ENCODE results near the gene LOXHD1.

The LOXHD1 gene

DNA sequence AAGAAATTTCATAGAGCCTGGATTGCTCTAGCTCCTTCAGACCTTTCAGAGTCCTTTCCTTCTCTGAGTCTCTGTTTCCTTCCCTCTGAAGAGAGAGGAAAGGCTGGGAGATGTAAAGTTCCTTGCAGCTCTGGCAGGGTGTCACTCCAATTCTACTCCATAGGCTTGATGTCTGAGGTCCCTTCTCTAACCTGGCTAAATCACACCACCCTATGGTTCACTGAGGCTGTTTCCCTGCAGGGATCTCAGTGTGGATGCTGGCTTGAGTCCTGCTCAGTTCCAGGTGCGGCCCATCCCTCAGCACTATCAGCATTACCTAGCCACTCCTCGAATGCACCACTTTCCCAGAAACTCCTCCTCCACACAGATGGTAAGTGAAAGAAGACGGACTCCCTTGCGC is 209.7 kb downstream of the LOXHD1 start:
- H2AFZ ChIP-seq (ENCODE audit: low read length), result no peak overlapping the region
- no peaks in the 10 kb centered on the region for H3K4me1 ChIP-seq (ENCODE audit: insufficient read depth, low read length, severe bottlenecking)
- H3K36me3 ChIP-seq (ENCODE audit: insufficient read depth, low read length), result no peaks in the 10 kb centered on the region
- H3F3A ChIP-seq (ENCODE audit: insufficient read depth, low read length), result no peaks in the 10 kb centered on the region
- no peak overlapping the region for H3K4me3 ChIP-seq (ENCODE audit: low read depth, low read length, poor library complexity, severe bottlenecking)
- no peak overlapping the region for H3K9ac ChIP-seq (ENCODE audit: low read length)
- H3K27ac ChIP-seq (ENCODE audit: low read depth, low read length, poor library complexity, severe bottlenecking), result no peak overlapping the region
- H3K9me3 ChIP-seq (ENCODE audit: low read length), result no peaks in the 10 kb centered on the region
- H3K9me2 ChIP-seq (ENCODE audit: low read depth, low read length), result no peaks in the 10 kb centered on the region
- H3K4me2 ChIP-seq (ENCODE audit: low read length), result no peak overlapping the region
- no peak for TF ChIP-seq EZH2 (IDR thresholded peaks at IDR 0.05; ENCODE audit: borderline replicate concordance, low read length)
- TF ChIP-seq, protein P1, sequence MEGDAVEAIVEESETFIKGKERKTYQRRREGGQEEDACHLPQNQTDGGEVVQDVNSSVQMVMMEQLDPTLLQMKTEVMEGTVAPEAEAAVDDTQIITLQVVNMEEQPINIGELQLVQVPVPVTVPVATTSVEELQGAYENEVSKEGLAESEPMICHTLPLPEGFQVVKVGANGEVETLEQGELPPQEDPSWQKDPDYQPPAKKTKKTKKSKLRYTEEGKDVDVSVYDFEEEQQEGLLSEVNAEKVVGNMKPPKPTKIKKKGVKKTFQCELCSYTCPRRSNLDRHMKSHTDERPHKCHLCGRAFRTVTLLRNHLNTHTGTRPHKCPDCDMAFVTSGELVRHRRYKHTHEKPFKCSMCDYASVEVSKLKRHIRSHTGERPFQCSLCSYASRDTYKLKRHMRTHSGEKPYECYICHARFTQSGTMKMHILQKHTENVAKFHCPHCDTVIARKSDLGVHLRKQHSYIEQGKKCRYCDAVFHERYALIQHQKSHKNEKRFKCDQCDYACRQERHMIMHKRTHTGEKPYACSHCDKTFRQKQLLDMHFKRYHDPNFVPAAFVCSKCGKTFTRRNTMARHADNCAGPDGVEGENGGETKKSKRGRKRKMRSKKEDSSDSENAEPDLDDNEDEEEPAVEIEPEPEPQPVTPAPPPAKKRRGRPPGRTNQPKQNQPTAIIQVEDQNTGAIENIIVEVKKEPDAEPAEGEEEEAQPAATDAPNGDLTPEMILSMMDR (IDR thresholded peaks at IDR 0.05; ENCODE audit: low read length), result no peak
- no peaks in the 10 kb centered on the region for H4K20me1 ChIP-seq (ENCODE audit: insufficient read depth, low read length)
- H3K79me2 ChIP-seq (ENCODE audit: insufficient read depth, low read length), result no peaks in the 10 kb centered on the region
- H3K27me3 ChIP-seq (ENCODE audit: insufficient read depth, low read length), result no peaks in the 10 kb centered on the region

DNA sequence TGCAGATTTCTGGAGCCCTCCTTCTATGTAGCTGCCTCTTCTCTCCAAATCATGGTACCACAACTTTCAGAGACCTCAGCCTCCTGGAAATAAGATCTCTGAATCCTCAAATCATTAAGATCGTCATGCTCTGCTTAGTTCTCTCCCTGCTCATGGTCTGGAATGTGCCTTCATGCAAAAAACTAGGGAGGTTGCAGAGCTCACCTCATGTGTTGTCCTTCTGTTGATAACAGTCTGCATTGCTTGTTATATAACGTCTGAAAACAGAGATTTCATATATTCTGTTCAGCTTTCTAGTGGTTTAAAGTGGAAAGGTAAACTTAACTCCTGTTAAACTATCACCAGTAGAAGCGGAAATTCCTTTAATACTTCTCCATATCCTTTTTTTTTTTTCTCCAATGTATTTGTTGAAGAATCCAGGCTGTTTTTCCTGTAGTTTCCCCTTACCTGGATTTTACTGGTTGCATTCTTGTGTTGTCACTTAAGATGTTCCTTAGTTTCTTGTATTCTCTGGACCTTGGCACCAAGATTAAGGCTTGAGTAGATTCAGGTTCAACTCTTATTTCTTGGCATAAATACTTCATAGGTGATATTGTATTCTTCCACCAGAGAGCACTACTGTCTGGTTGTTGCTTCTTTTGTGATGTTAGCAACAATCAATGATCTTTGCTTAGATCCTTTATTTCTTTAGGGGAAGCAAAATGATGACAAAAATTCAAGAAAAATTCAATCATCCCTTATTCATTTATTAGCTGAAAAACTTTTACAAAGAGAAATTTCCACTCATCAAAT is 211.3 kb downstream of the LOXHD1 start:
- no peaks in the 10 kb centered on the region for H3K9me3 ChIP-seq (ENCODE audit: low read length)
- H3K36me3 ChIP-seq (ENCODE audit: insufficient read depth, low read length), result no peaks in the 10 kb centered on the region
- no peak overlapping the region for H2AFZ ChIP-seq (ENCODE audit: low read length)
- H3K9ac ChIP-seq (ENCODE audit: low read length), result no peak overlapping the region
- no peaks in the 10 kb centered on the region for H3F3A ChIP-seq (ENCODE audit: insufficient read depth, low read length)
- no peaks in the 10 kb centered on the region for H3K4me1 ChIP-seq (ENCODE audit: insufficient read depth, low read length, severe bottlenecking)
- H3K79me2 ChIP-seq (ENCODE audit: insufficient read depth, low read length), result no peaks in the 10 kb centered on the region
- H3K27ac ChIP-seq (ENCODE audit: low read depth, low read length, poor library complexity, severe bottlenecking), result no peak overlapping the region
- no peaks in the 10 kb centered on the region for H3K27me3 ChIP-seq (ENCODE audit: insufficient read depth, low read length)
- H3K9me2 ChIP-seq (ENCODE audit: low read depth, low read length), result no peaks in the 10 kb centered on the region
- TF ChIP-seq EZH2 (IDR thresholded peaks at IDR 0.05; ENCODE audit: borderline replicate concordance, low read length), result no peak
- TF ChIP-seq, protein P1 (IDR thresholded peaks at IDR 0.05; ENCODE audit: low read length), result no peak
- no peak overlapping the region for H3K4me3 ChIP-seq (ENCODE audit: low read depth, low read length, poor library complexity, severe bottlenecking)
- H4K20me1 ChIP-seq (ENCODE audit: insufficient read depth, low read length), result no peaks in the 10 kb centered on the region
- H3K4me2 ChIP-seq (ENCODE audit: low read length), result no peak overlapping the region

DNA sequence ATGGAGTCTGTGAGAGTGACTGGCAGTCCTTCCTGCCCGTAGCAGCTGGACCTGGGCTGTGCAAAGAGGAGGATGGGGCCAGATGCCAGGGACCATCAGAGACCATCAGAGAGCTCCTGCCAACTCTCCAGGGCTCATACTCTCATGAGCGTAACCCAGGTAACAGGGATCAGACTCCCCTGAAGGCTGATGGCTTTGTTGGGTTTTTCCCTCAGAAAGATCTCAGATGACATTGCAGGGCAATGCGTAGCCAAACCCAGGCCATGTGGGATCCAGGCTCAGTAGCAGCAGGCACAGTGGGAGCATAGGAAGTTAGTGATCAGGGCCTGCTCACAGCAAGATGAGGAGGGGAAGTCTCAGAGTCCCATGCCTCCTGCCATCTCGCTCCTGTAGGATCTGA is 218.0 kb downstream of the LOXHD1 start:
- H3K9me2 ChIP-seq (ENCODE audit: low read depth, low read length), result no peaks in the 10 kb centered on the region
- no peaks in the 10 kb centered on the region for H3K4me1 ChIP-seq (ENCODE audit: insufficient read depth, low read length, severe bottlenecking)
- no peak overlapping the region for H3K4me2 ChIP-seq (ENCODE audit: low read length)
- H2AFZ ChIP-seq (ENCODE audit: low read length), result no peak overlapping the region
- H3F3A ChIP-seq (ENCODE audit: insufficient read depth, low read length), result no peaks in the 10 kb centered on the region
- no peak overlapping the region for H3K9ac ChIP-seq (ENCODE audit: low read length)
- H3K27me3 ChIP-seq (ENCODE audit: insufficient read depth, low read length), result 0 out of 2 replicates have a peak, but pooled peaks cover 7% of the 10 kb centered on the region
- H3K27ac ChIP-seq (ENCODE audit: low read depth, low read length, poor library complexity, severe bottlenecking), result no peak overlapping the region
- H4K20me1 ChIP-seq (ENCODE audit: insufficient read depth, low read length), result no peaks in the 10 kb centered on the region
- TF ChIP-seq EZH2 (IDR thresholded peaks at IDR 0.05; ENCODE audit: borderline replicate concordance, low read length), result no peak
- H3K36me3 ChIP-seq (ENCODE audit: insufficient read depth, low read length), result no peaks in the 10 kb centered on the region
- no peak overlapping the region for H3K4me3 ChIP-seq (ENCODE audit: low read depth, low read length, poor library complexity, severe bottlenecking)
- H3K9me3 ChIP-seq (ENCODE audit: low read length), result no peaks in the 10 kb centered on the region
- H3K79me2 ChIP-seq (ENCODE audit: insufficient read depth, low read length), result no peaks in the 10 kb centered on the region

DNA sequence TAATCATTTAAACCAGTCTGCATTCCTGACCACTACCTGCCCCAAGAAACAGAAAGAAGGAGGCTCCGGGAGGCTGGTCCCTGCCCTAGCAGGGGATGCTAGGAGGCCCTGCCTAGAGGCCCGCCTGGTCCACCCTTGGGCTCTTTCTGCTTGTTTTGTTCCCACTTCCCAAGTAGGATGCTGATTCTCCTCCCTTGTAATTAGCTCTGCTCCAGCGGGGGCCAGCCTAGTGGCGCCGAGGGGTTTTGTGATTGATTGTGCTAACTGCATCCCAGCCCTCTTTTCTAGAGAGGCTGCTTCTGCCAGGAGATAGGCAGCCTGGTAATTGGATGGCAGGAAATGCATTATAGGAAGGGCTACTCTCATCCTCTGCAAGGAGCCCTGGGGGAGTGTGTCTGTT is 220.0 kb downstream of the LOXHD1 start:
- Histone ChIP-seq H3K27me3 (ENCODE audit: insufficient read depth, low read length) (0 out of 2 replicates have a peak, but pooled peaks cover 7% of the 10 kb centered on the region), H3K9ac (ENCODE audit: low read length) (no peak overlapping the region), H3K79me2 (ENCODE audit: insufficient read depth, low read length) (no peaks in the 10 kb centered on the region), H3K9me3 (ENCODE audit: low read length) (no peaks in the 10 kb centered on the region), H3F3A (ENCODE audit: insufficient read depth, low read length) (no peaks in the 10 kb centered on the region), H4K20me1 (ENCODE audit: insufficient read depth, low read length) (no peaks in the 10 kb centered on the region), H3K4me3 (ENCODE audit: low read depth, low read length, poor library complexity, severe bottlenecking) (no peak overlapping the region), H3K4me1 (ENCODE audit: insufficient read depth, low read length, severe bottlenecking) (no peaks in the 10 kb centered on the region), H2AFZ (ENCODE audit: low read length) (no peak overlapping the region), H3K27ac (ENCODE audit: low read depth, low read length, poor library complexity, severe bottlenecking) (no peak overlapping the region), H3K4me2 (ENCODE audit: low read length) (no peak overlapping the region), H3K9me2 (ENCODE audit: low read depth, low read length) (no peaks in the 10 kb centered on the region), H3K36me3 (ENCODE audit: insufficient read depth, low read length) (no peaks in the 10 kb centered on the region)
- TF ChIP-seq, protein P1 (IDR thresholded peaks at IDR 0.05; ENCODE audit: low read length), result no peak
- TF ChIP-seq EZH2 (IDR thresholded peaks at IDR 0.05; ENCODE audit: borderline replicate concordance, low read length), result no peak
